Measurements from ENCODE around the gene ZNF496. TPM values are rescaled to one million over a fixed set of nuclear protein-coding genes. Genes with fewer than 3 reads are reported as not detected.
"Not testable (repeated sequence)": the region's sequence is repeated elsewhere in the genome, so short reads cannot be mapped to it uniquely, and the experiment has no call there.

Gene ZNF496
- total RNA-seq (6.0 TPM), polyA plus RNA-seq (1 to 10 TPM; 2.0 to 3.8 (median 3.2) TPM)

DNA sequence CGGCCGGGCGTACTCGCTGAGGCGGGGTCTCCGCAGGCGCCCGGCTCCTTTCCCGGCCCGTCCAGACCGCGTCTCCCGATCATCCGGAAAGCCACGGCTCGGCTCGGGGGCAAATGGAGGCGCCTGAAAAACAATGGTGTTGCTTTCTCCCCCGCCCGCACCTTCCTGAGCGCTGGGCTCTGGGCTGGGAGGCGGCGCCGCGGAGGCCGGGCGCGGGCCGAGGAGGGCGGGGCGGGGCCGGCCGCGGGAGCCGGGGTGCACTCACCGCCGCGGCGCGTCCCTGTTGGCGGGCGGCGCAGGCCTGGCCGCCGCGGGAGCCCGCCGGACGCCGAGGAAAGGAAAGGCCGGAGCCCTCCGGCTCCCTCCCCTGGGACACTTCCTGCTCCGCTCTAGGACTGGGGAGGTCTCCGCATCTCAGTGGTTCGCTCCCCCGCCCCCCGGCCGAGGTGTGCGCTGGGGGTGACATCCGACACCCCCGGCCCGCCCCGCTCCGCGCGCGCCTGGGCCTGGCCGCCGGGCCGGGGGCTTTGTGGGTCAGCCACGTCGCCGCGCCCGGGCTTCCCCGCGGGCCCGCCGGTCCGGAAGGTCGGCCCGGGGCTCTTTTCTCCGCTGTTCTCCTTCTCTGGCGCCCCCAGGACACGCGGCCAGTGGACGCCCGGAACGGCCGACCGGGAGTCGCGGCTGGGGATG lies at the start of gene ZNF496:
Gene ZNF496 (minus strand): TSS at position 343 of the 690 bp plus-strand sequence. CDS start 2,289 bp downstream, outside the sequence.
- peak within 1 kb of the TSS; percentile 88 to 98 (median 95) for H3K4me3 Mint-ChIP-seq
- no peaks in the 10 kb centered on the region for H3K9me3 ChIP-seq (ENCODE audit: control insufficient read depth in 2 of 2, low read length in 2 of 2)
- no peaks in the 10 kb centered on the region for H3K27me3 ChIP-seq (ENCODE audit: control insufficient read depth, insufficient read depth, low read length)
- H3K27ac Mint-ChIP-seq = peak within 1 kb of the TSS; percentile 38 to 85 (median 75)
- H3K4me3 ChIP-seq (ENCODE audit: low read depth, low read length) = peak within 1 kb of the TSS; percentile 51
- peak; percentile 48 to 67 for ATAC-seq (ENCODE audit: low read depth in 2 of 2)
- peaks cover 4% of the 10 kb centered on the region for H3K27me3 Mint-ChIP-seq
- H3K9me3 Mint-ChIP-seq = no peaks in the 10 kb centered on the region
- peaks cover 0 to 23% (median 13%) of the 10 kb centered on the region in 4 donors for H3K4me1 Mint-ChIP-seq
- peak; percentile 29 to 50 (median 43) for DNase-seq
- no peak within 1 kb of the TSS for H3K27ac ChIP-seq (ENCODE audit: insufficient read depth, low read length, poor library complexity, severe bottlenecking)
- no peaks in the 10 kb centered on the region for H3K36me3 ChIP-seq (ENCODE audit: control insufficient read depth, insufficient read depth, low read length)
- H3K36me3 Mint-ChIP-seq = peaks cover 10% of the 10 kb centered on the region
- peaks cover 13% of the 10 kb centered on the region for H3K4me1 ChIP-seq (ENCODE audit: control insufficient read depth, insufficient read depth, low read length, poor library complexity, severe bottlenecking)

DNA sequence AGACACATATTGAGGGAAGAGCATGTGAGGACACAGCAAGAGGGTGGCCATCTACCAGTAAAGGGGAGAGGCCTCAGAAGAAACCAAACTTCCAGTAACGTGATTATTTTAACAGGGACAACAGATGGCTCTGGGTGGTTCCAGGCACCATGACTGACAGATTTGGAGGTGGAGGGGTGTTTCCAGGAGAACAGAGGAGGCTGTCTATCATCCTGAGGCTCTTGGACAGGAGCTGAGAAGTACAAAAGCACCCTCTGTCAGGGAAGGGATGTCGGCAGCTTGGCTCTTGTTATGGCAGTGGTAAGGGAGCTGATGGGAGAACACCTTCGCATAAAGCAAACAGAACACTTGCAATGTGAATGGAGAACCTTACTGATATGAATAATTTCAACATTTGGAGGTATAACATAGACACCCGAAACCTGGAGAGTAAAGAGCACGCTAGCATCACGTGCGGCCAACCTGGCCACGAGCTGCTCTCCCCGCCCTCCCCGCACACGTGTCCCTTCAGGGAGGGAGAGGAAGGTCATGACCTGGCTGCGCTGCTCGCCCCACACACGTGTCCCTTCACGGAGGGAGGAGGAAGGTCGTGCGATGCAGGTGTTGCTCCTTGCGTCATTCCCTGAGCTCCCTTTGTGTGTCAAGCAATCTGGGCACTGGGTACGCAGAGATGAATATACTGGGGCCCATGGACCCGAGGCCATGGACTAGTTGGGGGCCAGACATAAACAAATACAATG lies 46.8 kb upstream of the ZNF496 start:
- Histone ChIP-seq H3K36me3 (ENCODE audit: control insufficient read depth, insufficient read depth, low read length) (no peaks in the 10 kb centered on the region), H3K27me3 (ENCODE audit: control insufficient read depth, insufficient read depth, low read length) (no peaks in the 10 kb centered on the region), H3K27ac (ENCODE audit: insufficient read depth, low read length, poor library complexity, severe bottlenecking) (no peak overlapping the region), H3K4me3 (ENCODE audit: low read depth, low read length) (no peak overlapping the region), H3K9me3 (ENCODE audit: control insufficient read depth in 2 of 2, low read length in 2 of 2) (no peaks in the 10 kb centered on the region), H3K4me1 (ENCODE audit: control insufficient read depth, insufficient read depth, low read length, poor library complexity, severe bottlenecking) (no peaks in the 10 kb centered on the region)
- peaks cover 2 to 5% (median 4%) of the 10 kb centered on the region in 4 donors for H3K4me1 Mint-ChIP-seq
- H3K36me3 Mint-ChIP-seq = no peaks in the 10 kb centered on the region
- DNase-seq (no peak), ATAC-seq (ENCODE audit: low read depth in 2 of 2) (no peak)
- no peak overlapping the region for H3K27ac Mint-ChIP-seq
- H3K4me3 Mint-ChIP-seq = no peak overlapping the region
- H3K27me3 Mint-ChIP-seq = peaks cover 13% of the 10 kb centered on the region
- peaks cover 0 to 3% (median 0%) of the 10 kb centered on the region in 7 donors for H3K9me3 Mint-ChIP-seq

DNA sequence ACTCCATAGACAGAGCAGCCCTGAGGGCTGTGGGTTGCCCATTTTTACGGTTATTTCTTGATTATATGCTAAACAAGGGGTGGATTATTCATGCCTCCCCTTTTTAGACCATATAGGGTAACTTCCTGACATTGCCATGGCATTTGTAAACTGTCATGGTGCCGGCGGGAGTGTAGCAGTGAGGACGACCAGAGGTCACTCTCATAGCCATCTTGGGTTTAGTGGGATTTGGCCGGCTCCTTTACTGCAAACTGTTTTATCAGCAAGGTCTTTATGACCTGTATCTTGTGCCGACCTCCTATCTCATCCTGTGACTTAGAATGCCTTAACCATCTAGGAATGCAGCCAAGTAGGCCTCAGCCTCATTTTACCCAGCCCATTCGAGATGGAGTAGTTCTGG lies 46.0 kb upstream of the ZNF496 start:
- not testable (repeated sequence) for H3K36me3 Mint-ChIP-seq; H3K27ac ChIP-seq (ENCODE audit: insufficient read depth, low read length, poor library complexity, severe bottlenecking); ATAC-seq (ENCODE audit: low read depth in 2 of 2); H3K4me1 Mint-ChIP-seq; H3K4me3 Mint-ChIP-seq; DNase-seq; H3K27ac Mint-ChIP-seq; H3K4me3 ChIP-seq (ENCODE audit: low read depth, low read length); H3K36me3 ChIP-seq (ENCODE audit: control insufficient read depth, insufficient read depth, low read length); H3K9me3 ChIP-seq (ENCODE audit: control insufficient read depth in 2 of 2, low read length in 2 of 2); H3K9me3 Mint-ChIP-seq; H3K4me1 ChIP-seq (ENCODE audit: control insufficient read depth, insufficient read depth, low read length, poor library complexity, severe bottlenecking); H3K27me3 ChIP-seq (ENCODE audit: control insufficient read depth, insufficient read depth, low read length)
- H3K27me3 Mint-ChIP-seq = peaks cover 12% of the 10 kb centered on the region

- Mint-ChIP-seq H3K27me3 (peaks cover 17% of the 10 kb centered on the region), H3K9me3 (peaks cover 0 to 3% (median 0%) of the 10 kb centered on the region in 7 donors), H3K27ac (peak overlapping the region in 1 of 3 donors; percentile 32), H3K36me3 (no peaks in the 10 kb centered on the region), H3K4me1 (peaks cover 4 to 9% (median 5%) of the 10 kb centered on the region in 4 donors), H3K4me3 (no peak overlapping the region)
- no peak for DNase-seq
- Histone ChIP-seq H3K27ac (ENCODE audit: insufficient read depth, low read length, poor library complexity, severe bottlenecking) (no peak overlapping the region), H3K4me3 (ENCODE audit: low read depth, low read length) (no peak overlapping the region), H3K9me3 (ENCODE audit: control insufficient read depth in 2 of 2, low read length in 2 of 2) (no peaks in the 10 kb centered on the region), H3K27me3 (ENCODE audit: control insufficient read depth, insufficient read depth, low read length) (no peaks in the 10 kb centered on the region), H3K36me3 (ENCODE audit: control insufficient read depth, insufficient read depth, low read length) (no peaks in the 10 kb centered on the region), H3K4me1 (ENCODE audit: control insufficient read depth, insufficient read depth, low read length, poor library complexity, severe bottlenecking) (peaks cover 3% of the 10 kb centered on the region)
- no peak for ATAC-seq (ENCODE audit: low read depth in 2 of 2)
These were observed 45.0 kb upstream of the ZNF496 start for GRCh38 chr1:247376659-247377058.

GRCh38 chr1:247375747-247376146 lies 44.1 kb upstream of the ZNF496 start:
- Mint-ChIP-seq H3K4me1 (peaks cover 4 to 9% (median 5%) of the 10 kb centered on the region in 4 donors), H3K36me3 (no peaks in the 10 kb centered on the region), H3K4me3 (no peak overlapping the region), H3K27me3 (peaks cover 17% of the 10 kb centered on the region), H3K9me3 (peaks cover 0 to 3% (median 0%) of the 10 kb centered on the region in 7 donors), H3K27ac (no peak overlapping the region)
- ATAC-seq (ENCODE audit: low read depth in 2 of 2) (no peak), DNase-seq (no peak)
- Histone ChIP-seq H3K4me3 (ENCODE audit: low read depth, low read length) (no peak overlapping the region), H3K36me3 (ENCODE audit: control insufficient read depth, insufficient read depth, low read length) (no peaks in the 10 kb centered on the region), H3K27ac (ENCODE audit: insufficient read depth, low read length, poor library complexity, severe bottlenecking) (no peak overlapping the region), H3K9me3 (ENCODE audit: control insufficient read depth in 2 of 2, low read length in 2 of 2) (no peaks in the 10 kb centered on the region), H3K27me3 (ENCODE audit: control insufficient read depth, insufficient read depth, low read length) (no peaks in the 10 kb centered on the region), H3K4me1 (ENCODE audit: control insufficient read depth, insufficient read depth, low read length, poor library complexity, severe bottlenecking) (peaks cover 3% of the 10 kb centered on the region)

DNA sequence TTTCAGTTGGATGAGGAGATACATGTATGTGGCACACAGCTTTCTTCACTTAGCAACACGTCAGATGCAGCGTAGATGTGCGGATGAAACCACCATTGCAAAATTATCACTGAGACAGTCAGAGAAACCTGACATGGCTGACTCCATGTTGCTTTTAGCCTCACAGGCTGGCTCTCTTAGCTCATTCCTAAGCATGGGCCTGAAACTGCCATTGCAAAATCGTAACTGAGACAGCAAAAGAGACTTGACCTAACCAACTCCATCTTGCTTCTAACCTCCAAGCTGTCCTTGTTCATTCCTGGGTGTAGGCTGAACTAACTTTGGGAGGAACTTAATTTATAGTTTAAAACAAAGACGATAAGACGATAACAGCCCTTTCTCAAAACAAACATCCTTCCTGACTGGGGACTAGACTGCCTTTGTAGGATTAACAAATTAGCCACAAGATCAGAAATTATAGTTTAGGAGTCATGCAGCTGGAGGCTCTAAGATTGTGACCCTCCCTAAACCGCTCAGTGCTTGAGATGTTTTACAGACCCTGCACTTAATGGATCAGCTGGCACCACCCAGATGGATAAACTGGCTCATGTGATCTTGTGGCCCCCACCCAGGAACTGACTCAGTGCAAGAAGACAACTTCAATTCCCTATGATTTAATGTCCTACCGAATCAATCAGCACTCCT lies 43.1 kb upstream of the ZNF496 start:
- H3K4me3 ChIP-seq (ENCODE audit: low read depth, low read length); DNase-seq; H3K27ac Mint-ChIP-seq; H3K4me3 Mint-ChIP-seq; H3K36me3 Mint-ChIP-seq; H3K9me3 ChIP-seq (ENCODE audit: control insufficient read depth in 2 of 2, low read length in 2 of 2); H3K27ac ChIP-seq (ENCODE audit: insufficient read depth, low read length, poor library complexity, severe bottlenecking); H3K27me3 ChIP-seq (ENCODE audit: control insufficient read depth, insufficient read depth, low read length); H3K9me3 Mint-ChIP-seq; H3K36me3 ChIP-seq (ENCODE audit: control insufficient read depth, insufficient read depth, low read length); ATAC-seq (ENCODE audit: low read depth in 2 of 2); H3K4me1 Mint-ChIP-seq; H3K4me1 ChIP-seq (ENCODE audit: control insufficient read depth, insufficient read depth, low read length, poor library complexity, severe bottlenecking): not testable (repeated sequence)
- peaks cover 17% of the 10 kb centered on the region for H3K27me3 Mint-ChIP-seq

GRCh38 chr1:247373721-247374141 lies 42.1 kb upstream of the ZNF496 start:
- H3K4me3 ChIP-seq (ENCODE audit: low read depth, low read length) = no peak overlapping the region
- H3K27me3 Mint-ChIP-seq = peaks cover 17% of the 10 kb centered on the region

More at GRCh38 chr1:247373721-247374141, 42.1 kb upstream of the ZNF496 start:
- DNase-seq (peak; percentile 25 to 55 (median 48)), ATAC-seq (ENCODE audit: low read depth in 2 of 2) (peak; percentile 48 to 73)
- Histone ChIP-seq H3K4me1 (ENCODE audit: control insufficient read depth, insufficient read depth, low read length, poor library complexity, severe bottlenecking) (peaks cover 3% of the 10 kb centered on the region), H3K36me3 (ENCODE audit: control insufficient read depth, insufficient read depth, low read length) (no peaks in the 10 kb centered on the region), H3K27ac (ENCODE audit: insufficient read depth, low read length, poor library complexity, severe bottlenecking) (no peak overlapping the region), H3K27me3 (ENCODE audit: control insufficient read depth, insufficient read depth, low read length) (no peaks in the 10 kb centered on the region), H3K9me3 (ENCODE audit: control insufficient read depth in 2 of 2, low read length in 2 of 2) (no peaks in the 10 kb centered on the region)
- no peaks in the 10 kb centered on the region for H3K9me3 Mint-ChIP-seq
- peak overlapping the region in 1 of 4 donors; percentile 24 for H3K4me3 Mint-ChIP-seq
- no peaks in the 10 kb centered on the region for H3K36me3 Mint-ChIP-seq
- no peak overlapping the region for H3K27ac Mint-ChIP-seq
- peaks cover 4 to 9% (median 5%) of the 10 kb centered on the region in 4 donors for H3K4me1 Mint-ChIP-seq
